Fibroblast of lung (primary cell): ENCODE data around the gene REG1A.

Experiments
- CTCF ChIP-seq, 2 donors: IDR thresholded peaks in 1 of 2; conservative IDR thresholded peaks in 1 of 2; 1 replicate in 1 of 2; 2 replicates in 1 of 2; pipeline ENCODE4 v1.5.1; 2011 to 2012; ENCODE audit warnings: low read length in 2 of 2, control low read depth in 1 of 2, inconsistent platforms in 1 of 2, low read depth in 1 of 2, mild to moderate bottlenecking in 1 of 2
- EZH2 ChIP-seq: IDR thresholded peaks from 2 replicates; pipeline ENCODE4 v1.5.1; 2012; ENCODE audit warnings: low read length, control low read depth, mild to moderate bottlenecking; ENCODE audit errors: missing control alignments

DNA sequence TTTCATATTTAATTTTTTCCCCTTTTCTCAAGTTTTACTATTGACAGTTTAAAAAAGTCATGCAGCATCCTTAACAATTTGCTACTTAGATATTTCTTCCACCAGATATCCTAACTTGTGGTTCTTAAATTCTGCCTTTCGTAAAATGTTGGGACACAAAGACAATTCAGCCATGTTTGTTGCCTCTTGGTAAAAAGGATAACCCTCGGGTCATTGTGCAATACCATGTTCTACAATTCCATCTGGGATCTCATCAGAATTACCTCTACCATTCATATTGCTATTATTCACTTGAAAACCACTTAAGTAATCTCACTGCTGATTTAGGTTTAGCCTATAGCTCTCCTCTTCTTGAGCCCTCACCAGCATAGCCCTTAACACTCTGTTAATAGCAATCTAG lies 19.3 kb upstream of the REG1A start:
- TF ChIP-seq CTCF (conservative IDR thresholded peaks at IDR 0.05 in 1 of 2, IDR thresholded peaks at IDR 0.05 in 1 of 2; ENCODE audit: low read depth in 1 of 2, low read length in 2 of 2) (no peak), EZH2 (no peak)
